MM.1S (cell line): ENCODE results near the gene NAE1.

Experiments used
- CTCF ChIP-seq: fragments of 300-600 bp; sonication (generic); IDR thresholded peaks from 2 replicates; pipeline ENCODE4 v1.5.1; 2016; ENCODE audit warnings: antibody characterized with exemption, low read length, mixed read lengths
- EZH2 ChIP-seq: fragments of 300-600 bp; sonication (generic); optimal IDR thresholded peaks from 2 replicates; pipeline ENCODE3; 2017; ENCODE audit warnings: low read depth, mild to moderate bottlenecking, antibody characterized with exemption, low read length, mixed read lengths
- EZH2phosphoT487 ChIP-seq: fragments of 300-600 bp; sonication (generic); IDR thresholded peaks from 2 replicates; pipeline ENCODE4 v1.6.1; 2018; ENCODE audit warnings: antibody characterized with exemption, low read length

DNA sequence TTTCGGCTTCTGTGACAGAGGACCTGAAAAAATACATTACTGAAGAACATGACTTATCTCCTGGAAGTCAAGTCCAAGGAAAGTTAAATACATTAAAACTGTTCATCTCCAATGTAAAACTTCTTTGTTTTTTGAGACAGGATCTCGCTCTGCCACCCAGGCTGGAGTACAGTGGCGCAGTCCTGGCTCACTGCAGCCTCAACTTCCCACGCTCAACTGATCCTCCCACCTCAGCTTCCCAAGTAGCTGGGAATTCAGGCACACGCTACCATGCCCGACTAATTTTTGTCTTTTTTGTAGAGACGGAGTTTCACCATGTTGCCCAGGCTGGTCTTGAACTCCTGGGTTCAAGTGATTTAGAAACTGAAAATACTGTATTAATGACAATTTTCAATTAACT lies 19.7 kb downstream of the NAE1 start:
- TF ChIP-seq EZH2 (no peak), CTCF (no peak), EZH2phosphoT487 (no peak)
